Measurements from ENCODE around the gene FAM193A. TPM values are rescaled to one million over a fixed set of nuclear protein-coding genes. Genes with fewer than 3 reads are reported as not detected.

FAM193A gene
- total RNA-seq, 1 donor from 2014 or later: 28.8 TPM

GRCh38 chr4:2745981-2746806 lies 209.7 kb downstream of the FAM193A start:
- FAIRE-seq (no peak), DNase-seq (ENCODE audit: low read depth) (peak; percentile 52)
- no peaks in the 10 kb centered on the region for H3K9me3 ChIP-seq (ENCODE audit: insufficient read depth, low read depth, low read length)
- H3K36me3 ChIP-seq (ENCODE audit: insufficient read depth, low read length): peaks cover 14% of the 10 kb centered on the region
- Mint-ChIP-seq H3K4me3 (ENCODE audit: unreplicated experiment) (peak overlapping the region; percentile 11), H3K4me1 (ENCODE audit: low read depth, unreplicated experiment) (peaks cover 37% of the 10 kb centered on the region), H3K27me3 (ENCODE audit: low read depth, unreplicated experiment) (no peaks in the 10 kb centered on the region), H3K27ac (ENCODE audit: unreplicated experiment) (peak overlapping the region; percentile 55), H3K9me3 (ENCODE audit: unreplicated experiment) (no peaks in the 10 kb centered on the region), H3K36me3 (ENCODE audit: low read depth, unreplicated experiment) (peaks cover 26% of the 10 kb centered on the region)
- H4K20me1 ChIP-seq (ENCODE audit: insufficient read depth, low read length): peaks cover 47% of the 10 kb centered on the region
- no peaks in the 10 kb centered on the region for H3K27me3 ChIP-seq (ENCODE audit: insufficient read depth, low read length)
- H3K4me2 ChIP-seq (ENCODE audit: low read length): peak overlapping the region; percentile 53
- H3K9ac ChIP-seq (ENCODE audit: low read length): peak overlapping the region; percentile 56
- peaks cover 35% of the 10 kb centered on the region for H3K4me1 ChIP-seq (ENCODE audit: insufficient read depth, low read length)
- peaks cover 24% of the 10 kb centered on the region for H3K79me2 ChIP-seq (ENCODE audit: insufficient read depth, low read length)
- TF ChIP-seq CTCF (IDR thresholded peaks at IDR 0.05; ENCODE audit: insufficient read depth, low read depth, low read length): no peak
- TF ChIP-seq EZH2 (IDR thresholded peaks at IDR 0.05; ENCODE audit: insufficient read depth, low read length): no peak
- H3K27ac ChIP-seq (ENCODE audit: low read depth, low read length): peak overlapping the region; percentile 54
- no peak overlapping the region for H2AFZ ChIP-seq (ENCODE audit: low read depth, low read length)
- no peak overlapping the region for H3K4me3 ChIP-seq (ENCODE audit: insufficient read depth, low read depth, low read length)

GRCh38 chr4:2746891-2747695 lies 210.6 kb downstream of the FAM193A start:
- no peak for FAIRE-seq

More at GRCh38 chr4:2746891-2747695, 210.6 kb downstream of the FAM193A start:
- Mint-ChIP-seq H3K4me1 (ENCODE audit: low read depth, unreplicated experiment) (peaks cover 29% of the 10 kb centered on the region), H3K4me3 (ENCODE audit: unreplicated experiment) (peak overlapping the region; percentile 72), H3K9me3 (ENCODE audit: unreplicated experiment) (no peaks in the 10 kb centered on the region), H3K27me3 (ENCODE audit: low read depth, unreplicated experiment) (no peaks in the 10 kb centered on the region), H3K27ac (ENCODE audit: unreplicated experiment) (peak overlapping the region; percentile 55), H3K36me3 (ENCODE audit: low read depth, unreplicated experiment) (peaks cover 22% of the 10 kb centered on the region)
- Histone ChIP-seq H3K9me3 (ENCODE audit: insufficient read depth, low read depth, low read length) (no peaks in the 10 kb centered on the region), H4K20me1 (ENCODE audit: insufficient read depth, low read length) (peaks cover 54% of the 10 kb centered on the region), H3K27ac (ENCODE audit: low read depth, low read length) (no peak overlapping the region), H2AFZ (ENCODE audit: low read depth, low read length) (no peak overlapping the region), H3K4me1 (ENCODE audit: insufficient read depth, low read length) (peaks cover 26% of the 10 kb centered on the region), H3K79me2 (ENCODE audit: insufficient read depth, low read length) (peaks cover 30% of the 10 kb centered on the region), H3K9ac (ENCODE audit: low read length) (no peak overlapping the region), H3K4me2 (ENCODE audit: low read length) (peak overlapping the region; percentile 53), H3K36me3 (ENCODE audit: insufficient read depth, low read length) (peaks cover 14% of the 10 kb centered on the region), H3K27me3 (ENCODE audit: insufficient read depth, low read length) (no peaks in the 10 kb centered on the region), H3K4me3 (ENCODE audit: insufficient read depth, low read depth, low read length) (no peak overlapping the region)
- no peak for DNase-seq (ENCODE audit: low read depth)
- TF ChIP-seq CTCF (IDR thresholded peaks at IDR 0.05; ENCODE audit: insufficient read depth, low read depth, low read length): no peak
- no peak for TF ChIP-seq EZH2 (IDR thresholded peaks at IDR 0.05; ENCODE audit: insufficient read depth, low read length)
